NCI-H226 (cell line): Measurements from ENCODE around the gene ANTXR1.

Experiments used
- DNase-seq: peaks from one replicate; pipeline ENCODE4 v3.0.0-alpha.2; 2015

ANTXR1 gene

GRCh38 chr2:69291004-69291650, 278.1 kb downstream of the ANTXR1 start:
- peak; percentile 56 for DNase-seq

- no peak for DNase-seq
Observed at GRCh38 chr2:69291721-69292120, 278.7 kb downstream of the ANTXR1 start.

- DNase-seq = no peak
Observed at GRCh38 chr2:69292256-69292655, 279.3 kb downstream of the ANTXR1 start.

- no peak for DNase-seq
Observed at GRCh38 chr2:69296421-69296820, 283.4 kb downstream of the ANTXR1 start.

- DNase-seq = no peak
Observed at GRCh38 chr2:69297216-69297615, 284.2 kb downstream of the ANTXR1 start.

- peak; percentile 83 for DNase-seq
Observed at GRCh38 chr2:69298261-69298660, 285.3 kb downstream of the ANTXR1 start.

GRCh38 chr2:69298862-69299261, 285.9 kb downstream of the ANTXR1 start:
- DNase-seq = peak; percentile 47
